ENCODE results near the gene AIFM1. TPM values are rescaled to one million over a fixed set of nuclear protein-coding genes. Genes with fewer than 3 reads are reported as not detected.

AIFM1 gene
- total and polyA plus RNA-seq, 4 experiments from 2014 or later = 20.0 to 39.4 (median 27.9) TPM

GRCh38 chrX:130190801-130191200 lies 25.2 kb upstream of the AIFM1 start:
- no peak overlapping the region for H3K4me3 Mint-ChIP-seq
- peaks cover 0 to 5% (median 2%) of the 10 kb centered on the region in 4 donors for H3K4me1 Mint-ChIP-seq
- intact Hi-C loops (cut with micrococcal nuclease) = no loop called here
- no peaks in the 10 kb centered on the region for H3K36me3 Mint-ChIP-seq
- Histone ChIP-seq H3K36me3 (ENCODE audit: insufficient read depth, low read length) (no peaks in the 10 kb centered on the region), H3K27me3 (ENCODE audit: insufficient read depth, low read length) (no peaks in the 10 kb centered on the region), H3K9me3 (ENCODE audit: control insufficient read depth in 1 of 2, low read length in 2 of 2) (no peaks in the 10 kb centered on the region), H3K4me3 (ENCODE audit: low read length in 2 of 2) (no peak overlapping the region), H3K4me1 (ENCODE audit: insufficient read depth, low read length) (peaks cover 5% of the 10 kb centered on the region), H3K27ac (ENCODE audit: low read depth, low read length) (no peak overlapping the region)
- peak overlapping the region in 1 of 7 donors; percentile 12 for H3K27ac Mint-ChIP-seq
- peaks cover 0 to 2% of the 10 kb centered on the region in 2 donors for H3K27me3 Mint-ChIP-seq
- ChIA-PET POLR2A (ENCODE audit: partially characterized antibody) (interaction anchor here (0.6 kb wide), 1 partner anchor 257 kb away, joined by 4 read pairs; no protein-coding TSS in a partner anchor), CTCF (ENCODE audit: partially characterized antibody) (interaction anchor here (0.9 to 6.3 kb wide), 5 partner anchors 17 to 130 kb away, joined by 3 to 77 read pairs (median 14); no protein-coding TSS in a partner anchor)
- H3K9me3 Mint-ChIP-seq = no peaks in the 10 kb centered on the region
- no peak for DNase-seq

GRCh38 chrX:130186651-130187050 lies 21.0 kb upstream of the AIFM1 start:
- Histone ChIP-seq H3K4me1 (ENCODE audit: insufficient read depth, low read length) (peaks cover 15% of the 10 kb centered on the region), H3K4me3 (ENCODE audit: low read length in 2 of 2) (no peak overlapping the region), H3K27ac (ENCODE audit: low read depth, low read length) (no peak overlapping the region), H3K27me3 (ENCODE audit: insufficient read depth, low read length) (no peaks in the 10 kb centered on the region), H3K9me3 (ENCODE audit: control insufficient read depth in 1 of 2, low read length in 2 of 2) (no peaks in the 10 kb centered on the region), H3K36me3 (ENCODE audit: insufficient read depth, low read length) (no peaks in the 10 kb centered on the region)
- ChIA-PET CTCF (ENCODE audit: partially characterized antibody) (interaction anchor here (0.6 to 1.5 kb wide), 6 partner anchors 11 to 215 kb away, joined by 3 to 5 read pairs (median 4); no protein-coding TSS in a partner anchor), POLR2A (ENCODE audit: partially characterized antibody) (interaction anchor here (0.9 to 5.7 kb wide), 2 partner anchors 15 to 105 kb away, joined by 5 to 28 read pairs; partner anchors contain the start of gene RAB33A)
- Mint-ChIP-seq H3K9me3 (peaks cover 0 to 2% (median 0%) of the 10 kb centered on the region in 8 donors), H3K4me1 (peaks cover 5 to 15% (median 8%) of the 10 kb centered on the region in 4 donors), H3K36me3 (no peaks in the 10 kb centered on the region), H3K4me3 (no peak overlapping the region), H3K27me3 (no peaks in the 10 kb centered on the region), H3K27ac (peak overlapping the region in 3 of 7 donors; percentile 10 to 84 (median 60))
- intact Hi-C loops (cut with micrococcal nuclease) = no loop called here
- DNase-seq = no peak

GRCh38 chrX:130184857-130185256 lies 19.2 kb upstream of the AIFM1 start:
- Mint-ChIP-seq H3K4me1 (peaks cover 5 to 18% (median 11%) of the 10 kb centered on the region in 4 donors), H3K9me3 (peaks cover 0 to 2% (median 0%) of the 10 kb centered on the region in 8 donors), H3K27ac (peak overlapping the region in 4 of 7 donors; percentile 6 to 70 (median 14)), H3K36me3 (peaks cover 0 to under 1% of the 10 kb centered on the region in 2 donors), H3K27me3 (no peaks in the 10 kb centered on the region), H3K4me3 (no peak overlapping the region)
- POLR2A ChIA-PET (ENCODE audit: partially characterized antibody) = interaction anchor here (5.7 kb wide), 1 partner anchor 13 kb away, joined by 28 read pairs; the partner anchor contains the start of gene RAB33A
- peaks cover 15% of the 10 kb centered on the region for H3K4me1 ChIP-seq (ENCODE audit: insufficient read depth, low read length)
- no peaks in the 10 kb centered on the region for H3K36me3 ChIP-seq (ENCODE audit: insufficient read depth, low read length)
- H3K9me3 ChIP-seq (ENCODE audit: control insufficient read depth in 1 of 2, low read length in 2 of 2) = no peaks in the 10 kb centered on the region
- intact Hi-C loops (cut with micrococcal nuclease) = no loop called here
- no peaks in the 10 kb centered on the region for H3K27me3 ChIP-seq (ENCODE audit: insufficient read depth, low read length)
- no peak overlapping the region for H3K4me3 ChIP-seq (ENCODE audit: low read length in 2 of 2)
- CTCF ChIA-PET (ENCODE audit: partially characterized antibody) = no interaction called here
- H3K27ac ChIP-seq (ENCODE audit: low read depth, low read length) = no peak overlapping the region
- DNase-seq = no peak

- intact Hi-C loops (cut with micrococcal nuclease) = no loop called here
- Histone ChIP-seq H3K27me3 (ENCODE audit: insufficient read depth, low read length) (no peaks in the 10 kb centered on the region), H3K9me3 (ENCODE audit: control insufficient read depth in 1 of 2, low read length in 2 of 2) (no peaks in the 10 kb centered on the region), H3K27ac (ENCODE audit: low read depth, low read length) (no peak overlapping the region), H3K36me3 (ENCODE audit: insufficient read depth, low read length) (no peaks in the 10 kb centered on the region), H3K4me3 (ENCODE audit: low read length in 2 of 2) (no peak overlapping the region), H3K4me1 (ENCODE audit: insufficient read depth, low read length) (peaks cover 19% of the 10 kb centered on the region)
- Mint-ChIP-seq H3K4me3 (peak overlapping the region in 3 of 8 donors; percentile 35 to 65 (median 57)), H3K4me1 (peaks cover 8 to 23% (median 14%) of the 10 kb centered on the region in 4 donors), H3K36me3 (peaks cover 4 to 5% of the 10 kb centered on the region in 2 donors), H3K27ac (peak overlapping the region; percentile 29 to 88 (median 70)), H3K27me3 (no peaks in the 10 kb centered on the region), H3K9me3 (peaks cover 0 to 2% (median 0%) of the 10 kb centered on the region in 8 donors)
- POLR2A ChIA-PET (ENCODE audit: partially characterized antibody) = interaction anchor here (5.7 kb wide), 1 partner anchor 12 kb away, joined by 28 read pairs; the partner anchor contains the start of gene RAB33A
- CTCF ChIA-PET (ENCODE audit: partially characterized antibody) = interaction anchor here (2.0 kb wide), 1 partner anchor 104 kb away, joined by 10 read pairs; no protein-coding TSS in a partner anchor
- no peak for DNase-seq
These were observed 18.5 kb upstream of the AIFM1 start for GRCh38 chrX:130184168-130184567.

- peaks cover 8 to 14% of the 10 kb centered on the region in 2 donors for H3K36me3 Mint-ChIP-seq
- Histone ChIP-seq H3K9me3 (ENCODE audit: control insufficient read depth in 1 of 2, low read length in 2 of 2) (no peaks in the 10 kb centered on the region), H3K27me3 (ENCODE audit: insufficient read depth, low read length) (no peaks in the 10 kb centered on the region), H3K4me3 (ENCODE audit: low read length in 2 of 2) (no peak overlapping the region), H3K4me1 (ENCODE audit: insufficient read depth, low read length) (peaks cover 49% of the 10 kb centered on the region), H3K36me3 (ENCODE audit: insufficient read depth, low read length) (no peaks in the 10 kb centered on the region), H3K27ac (ENCODE audit: low read depth, low read length) (no peak overlapping the region)
- ChIA-PET CTCF (ENCODE audit: partially characterized antibody) (interaction anchor here (1.5 to 2.3 kb wide), 2 partner anchors 13 to 99 kb away, joined by 4 to 7 read pairs; no protein-coding TSS in a partner anchor), POLR2A (ENCODE audit: partially characterized antibody) (interaction anchor here (1.0 to 1.1 kb wide), 3 partner anchors 8 to 14 kb away, joined by 3 to 4 read pairs (median 3); partner anchors contain the start of genes AIFM1 and RAB33A)
- no peak overlapping the region for H3K4me3 Mint-ChIP-seq
- intact Hi-C loops (cut with micrococcal nuclease) = no loop called here
- H3K4me1 Mint-ChIP-seq = peaks cover 26 to 48% (median 36%) of the 10 kb centered on the region in 4 donors
- H3K27ac Mint-ChIP-seq = peak overlapping the region in 5 of 7 donors; percentile 7 to 79 (median 26)
- H3K27me3 Mint-ChIP-seq = no peaks in the 10 kb centered on the region
- DNase-seq = no peak
- H3K9me3 Mint-ChIP-seq = peaks cover 0 to 2% (median 0%) of the 10 kb centered on the region in 8 donors
These were observed 14.1 kb upstream of the AIFM1 start for GRCh38 chrX:130179579-130180215.

- Mint-ChIP-seq H3K4me3 (no peak overlapping the region), H3K27ac (peak overlapping the region in 2 of 7 donors; percentile 68 to 79), H3K9me3 (peaks cover 0 to 1% (median 0%) of the 10 kb centered on the region in 8 donors), H3K36me3 (peaks cover 8 to 14% of the 10 kb centered on the region in 2 donors), H3K4me1 (peaks cover 26 to 52% (median 36%) of the 10 kb centered on the region in 4 donors), H3K27me3 (no peaks in the 10 kb centered on the region)
- CTCF ChIA-PET (ENCODE audit: partially characterized antibody) = interaction anchor here (1.5 to 2.3 kb wide), 2 partner anchors 14 to 99 kb away, joined by 4 to 7 read pairs; no protein-coding TSS in a partner anchor
- intact Hi-C loops (cut with micrococcal nuclease) = no loop called here
- H3K4me3 ChIP-seq (ENCODE audit: low read length in 2 of 2) = no peak overlapping the region
- H3K27ac ChIP-seq (ENCODE audit: low read depth, low read length) = no peak overlapping the region
- peaks cover 49% of the 10 kb centered on the region for H3K4me1 ChIP-seq (ENCODE audit: insufficient read depth, low read length)
- H3K36me3 ChIP-seq (ENCODE audit: insufficient read depth, low read length) = no peaks in the 10 kb centered on the region
- H3K9me3 ChIP-seq (ENCODE audit: control insufficient read depth in 1 of 2, low read length in 2 of 2) = no peaks in the 10 kb centered on the region
- H3K27me3 ChIP-seq (ENCODE audit: insufficient read depth, low read length) = no peaks in the 10 kb centered on the region
- no peak for DNase-seq
- POLR2A ChIA-PET (ENCODE audit: partially characterized antibody) = interaction anchor here (1.0 kb wide), 1 partner anchor 8 kb away, joined by 3 read pairs; the partner anchor contains the start of gene RAB33A
These were observed 13.5 kb upstream of the AIFM1 start for GRCh38 chrX:130179170-130179569.

GRCh38 chrX:130176942-130177341 lies 11.3 kb upstream of the AIFM1 start:
- Histone ChIP-seq H3K27ac (ENCODE audit: low read depth, low read length) (no peak overlapping the region), H3K4me1 (ENCODE audit: insufficient read depth, low read length) (peaks cover 46% of the 10 kb centered on the region), H3K4me3 (ENCODE audit: low read length in 2 of 2) (no peak overlapping the region), H3K27me3 (ENCODE audit: insufficient read depth, low read length) (no peaks in the 10 kb centered on the region), H3K9me3 (ENCODE audit: control insufficient read depth in 1 of 2, low read length in 2 of 2) (no peaks in the 10 kb centered on the region), H3K36me3 (ENCODE audit: insufficient read depth, low read length) (no peaks in the 10 kb centered on the region)
- POLR2A ChIA-PET (ENCODE audit: partially characterized antibody) = no interaction called here
- H3K9me3 Mint-ChIP-seq = no peaks in the 10 kb centered on the region
- H3K4me1 Mint-ChIP-seq = peaks cover 26 to 62% (median 37%) of the 10 kb centered on the region in 4 donors
- peaks cover 8 to 17% of the 10 kb centered on the region in 2 donors for H3K36me3 Mint-ChIP-seq
- CTCF ChIA-PET (ENCODE audit: partially characterized antibody) = no interaction called here
- DNase-seq = no peak
- peak overlapping the region in 3 of 7 donors; percentile 50 to 87 (median 60) for H3K27ac Mint-ChIP-seq
- no peaks in the 10 kb centered on the region for H3K27me3 Mint-ChIP-seq
- peak overlapping the region in 2 of 8 donors; percentile 16 to 71 for H3K4me3 Mint-ChIP-seq
- intact Hi-C loops (cut with micrococcal nuclease) = no loop called here

Measured in CD4-positive, alpha-beta memory T cell (primary cell).